ENCODE results near the gene MAPT. TPM values are rescaled to one million over a fixed set of nuclear protein-coding genes. Genes with fewer than 3 reads are reported as not detected.

Gene MAPT
- total and polyA plus RNA-seq, 2 of the 4 experiments (the other 2 are of a cell fraction) = 0.18 to 0.19 TPM

DNA sequence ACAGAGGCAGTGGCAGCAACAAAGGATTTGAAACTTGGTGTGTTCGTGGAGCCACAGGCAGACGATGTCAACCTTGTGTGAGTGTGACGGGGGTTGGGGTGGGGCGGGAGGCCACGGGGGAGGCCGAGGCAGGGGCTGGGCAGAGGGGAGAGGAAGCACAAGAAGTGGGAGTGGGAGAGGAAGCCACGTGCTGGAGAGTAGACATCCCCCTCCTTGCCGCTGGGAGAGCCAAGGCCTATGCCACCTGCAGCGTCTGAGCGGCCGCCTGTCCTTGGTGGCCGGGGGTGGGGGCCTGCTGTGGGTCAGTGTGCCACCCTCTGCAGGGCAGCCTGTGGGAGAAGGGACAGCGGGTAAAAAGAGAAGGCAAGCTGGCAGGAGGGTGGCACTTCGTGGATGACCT lies 130.2 kb downstream of the MAPT start:
- Histone ChIP-seq H3K9ac (ENCODE audit: low read depth, low read length) (no peak overlapping the region), H3K4me1 (ENCODE audit: control insufficient read depth, insufficient read depth, low read length) (no peaks in the 10 kb centered on the region), H4K20me1 (ENCODE audit: insufficient read depth, low read length) (peaks cover 4% of the 10 kb centered on the region), H2BK15ac (ENCODE audit: low read depth, low read length) (no peak overlapping the region), H2BK5ac (ENCODE audit: low read depth, low read length, poor library complexity, severe bottlenecking) (no peak overlapping the region), H2BK20ac (ENCODE audit: low read depth, low read length) (no peak overlapping the region), H2AFZ (replicated peaks; ENCODE audit: low read length, poor library complexity) (no peak overlapping the region), H4K5ac (ENCODE audit: low read depth, low read length) (no peak overlapping the region), H4K8ac (ENCODE audit: low read depth in 2 of 2, low read length in 2 of 2) (no peak overlapping the region), H3K18ac (ENCODE audit: low read depth, low read length) (no peak overlapping the region), H3K4me2 (ENCODE audit: low read depth, low read length) (no peak overlapping the region), H3K4me3 (ENCODE audit: insufficient read depth, low read depth, low read length) (no peak overlapping the region), H3K27me3 (ENCODE audit: control insufficient read depth, insufficient read depth, low read length) (no peaks in the 10 kb centered on the region), H3K79me1 (ENCODE audit: low read depth in 1 of 2, low read length in 2 of 2) (peaks cover 0 to 19% of the 10 kb centered on the region in 2 experiments; a peak in 2 of 4 replicates), H3K4ac (ENCODE audit: low read depth, low read length) (no peak overlapping the region), H4K91ac (ENCODE audit: insufficient read depth, low read depth, low read length) (no peak overlapping the region), H3K9me3 (ENCODE audit: control insufficient read depth, insufficient read depth, low read length) (no peaks in the 10 kb centered on the region), H2AK9ac (replicated peaks; ENCODE audit: low read depth, low read length, poor library complexity) (no peak overlapping the region), H2BK120ac (ENCODE audit: low read depth, low read length) (no peak overlapping the region), H3K56ac (ENCODE audit: extremely low read depth, insufficient read depth, low read length) (no peak overlapping the region), H3K36me3 (ENCODE audit: control insufficient read depth, insufficient read depth, low read length) (peaks cover 25% of the 10 kb centered on the region), H3K27ac (ENCODE audit: insufficient read depth, low read length) (no peak overlapping the region), H3K9me1 (ENCODE audit: insufficient read depth, low read length) (peaks cover 10% of the 10 kb centered on the region), H3K14ac (replicated peaks; ENCODE audit: low read depth, low read length) (no peak overlapping the region), H2AK5ac (ENCODE audit: low read depth, low read length) (no peak overlapping the region), H3K23ac (ENCODE audit: low read depth, low read length) (no peak overlapping the region)
- DNase-seq (no peak), ATAC-seq (ENCODE audit: low read depth) (no peak)
- CTCF ChIA-PET = no interaction called here
- dilution Hi-C loops (cut with HindIII; ENCODE audit: low sequenced_read_pairs, unreplicated experiment) (no loop called here), intact Hi-C loops (cut with micrococcal nuclease) (no loop called here), in situ Hi-C loops (cut with MboI; ENCODE audit: low sequenced_read_pairs) (no loop called here)
- WGBS, 2 experiments (ENCODE audit: extremely low coverage in 2 of 2, insufficient read length in 1 of 2) = 83% methylated on average over 6 of the region's 14 CpGs; no CpG with 5 or more reads in 1 of the 2 experiments
- POLR2A ChIA-PET (ENCODE audit: unreplicated experiment) = no interaction called here
- TF ChIP-seq RCOR1 (IDR thresholded peaks at IDR 0.05; ENCODE audit: insufficient replicate concordance, low read length) = no peak
- TF ChIP-seq CTCF (conservative IDR thresholded peaks at IDR 0.05; ENCODE audit: low read depth, low read length) = no peak
- no peak for TF ChIP-seq RFX5 (IDR thresholded peaks at IDR 0.05; ENCODE audit: low read depth, low read length)
- no peak for TF ChIP-seq FOS (IDR thresholded peaks at IDR 0.05; ENCODE audit: low read depth, low read length)
- no peak for TF ChIP-seq CHD1 (IDR thresholded peaks at IDR 0.05; ENCODE audit: low read depth, low read length)
- TF ChIP-seq BHLHE40 (IDR thresholded peaks at IDR 0.05; ENCODE audit: low read depth, low read length) = no peak
- TF ChIP-seq NFE2L2 (IDR thresholded peaks at IDR 0.05; ENCODE audit: low read depth, low read length) = no peak
- TF ChIP-seq CEBPB (IDR thresholded peaks at IDR 0.05; ENCODE audit: low read depth, low read length) = no peak
- no peak for TF ChIP-seq MAFK (IDR thresholded peaks at IDR 0.05; ENCODE audit: low read depth, low read length)
- TF ChIP-seq MAZ (IDR thresholded peaks at IDR 0.05; ENCODE audit: borderline replicate concordance, low read depth, low read length) = no peak
- TF ChIP-seq SMC3 (IDR thresholded peaks at IDR 0.05; ENCODE audit: low read depth, low read length) = no peak
- no peak for TF ChIP-seq RAD21 (IDR thresholded peaks at IDR 0.05; ENCODE audit: low read length)
- no TSS peak for BruUV-seq (replicated peaks)

Measured in IMR-90 (cell line).